ENCODE data around the gene ZRANB1.

ZRANB1 gene

GRCh38 chr10:124994573-124995473, 52.9 kb downstream of the ZRANB1 start:
- TF ChIP-seq CTCF (IDR thresholded peaks at IDR 0.05; ENCODE audit: low read depth, low read length), result no peak
- no peak overlapping the region for H3K4me3 ChIP-seq (ENCODE audit: low read depth, low read length)

GRCh38 chr10:124995605-124996004, 53.7 kb downstream of the ZRANB1 start:
- no peak for TF ChIP-seq CTCF (IDR thresholded peaks at IDR 0.05; ENCODE audit: low read depth, low read length)
- H3K4me3 ChIP-seq (ENCODE audit: low read depth, low read length), result no peak overlapping the region

GRCh38 chr10:124996127-124996853, 54.4 kb downstream of the ZRANB1 start:
- TF ChIP-seq CTCF (IDR thresholded peaks at IDR 0.05; ENCODE audit: low read depth, low read length), result no peak
- no peak overlapping the region for H3K4me3 ChIP-seq (ENCODE audit: low read depth, low read length)

GRCh38 chr10:124996854-124997215, 54.9 kb downstream of the ZRANB1 start:
- no peak for TF ChIP-seq CTCF (IDR thresholded peaks at IDR 0.05; ENCODE audit: low read depth, low read length)
- no peak overlapping the region for H3K4me3 ChIP-seq (ENCODE audit: low read depth, low read length)

GRCh38 chr10:124997306-124997705, 55.4 kb downstream of the ZRANB1 start:
- H3K4me3 ChIP-seq (ENCODE audit: low read depth, low read length), result no peak overlapping the region
- no peak for TF ChIP-seq CTCF (IDR thresholded peaks at IDR 0.05; ENCODE audit: low read depth, low read length)

- no peak for TF ChIP-seq CTCF (IDR thresholded peaks at IDR 0.05; ENCODE audit: low read depth, low read length)
- H3K4me3 ChIP-seq (ENCODE audit: low read depth, low read length), result no peak overlapping the region
Observed at GRCh38 chr10:124997771-124998623, 56.1 kb downstream of the ZRANB1 start.

Measured in WI38 (cell line).